Glomerular endothelial cell (primary cell): Measurements from ENCODE around the gene TSG101. TPM values are rescaled to one million over a fixed set of nuclear protein-coding genes. Genes with fewer than 3 reads are reported as not detected.

ENCODE experiments used
- total RNA-seq: library from RNA; depleted of rRNA; stranded (reverse); fragments of >200 nt; gene quantifications from 2 replicates; pipeline ENCODE4 v1.2.3, GENCODE V29; 2015

The TSG101 gene
- total RNA-seq, 1 donor from 2014 or later, result 91.4 TPM

Other genes with a start within 250 kb of the TSG101 start
- 10.5 and 11.4 TPM in 2 replicates for gene HPS5, start 204.8 kb downstream of the TSG101 start, total RNA-seq
- gene GTF2H1, start 204.4 kb downstream of the TSG101 start, total RNA-seq, result 36.9 and 42.2 TPM in 2 replicates
- gene LDHA, start 132.4 kb downstream of the TSG101 start, total RNA-seq, result 520 and 576 TPM in 2 replicates
- not detected in 2 replicates for gene LDHC, start 114.6 kb downstream of the TSG101 start, total RNA-seq
- not detected in 2 replicates for gene LDHAL6A, start 71.1 kb downstream of the TSG101 start, total RNA-seq
- 23.6 and 23.7 TPM in 2 replicates for gene UEVLD, start 61.8 kb upstream of the TSG101 start, total RNA-seq
- gene MISFA, start 72.8 kb upstream of the TSG101 start, total RNA-seq, result 1.4 TPM in 1 of 2 replicates, not detected in the other
- gene SPTY2D1, start 107.4 kb upstream of the TSG101 start, total RNA-seq, result 17.3 and 21.1 TPM in 2 replicates
- 2.3 and 2.9 TPM in 2 replicates for gene TMEM86A, start 171.8 kb upstream of the TSG101 start, total RNA-seq
- 0.06 TPM in 1 of 2 replicates, not detected in the other for gene IGSF22, start 199.2 kb upstream of the TSG101 start, total RNA-seq